SH-SY5Y (cell line): ENCODE measurements around the gene DLGAP4.

Source experiments
- GATA2 ChIP-seq: IDR thresholded peaks from 2 replicates; pipeline ENCODE4 v1.6.1; 2011; ENCODE audit warnings: mild to moderate bottlenecking, low read depth, low read length
- GATA3 ChIP-seq: IDR thresholded peaks from 2 replicates; pipeline ENCODE4 v1.6.1; 2011; ENCODE audit warnings: low read depth, mild to moderate bottlenecking, low read length, moderate library complexity

DNA sequence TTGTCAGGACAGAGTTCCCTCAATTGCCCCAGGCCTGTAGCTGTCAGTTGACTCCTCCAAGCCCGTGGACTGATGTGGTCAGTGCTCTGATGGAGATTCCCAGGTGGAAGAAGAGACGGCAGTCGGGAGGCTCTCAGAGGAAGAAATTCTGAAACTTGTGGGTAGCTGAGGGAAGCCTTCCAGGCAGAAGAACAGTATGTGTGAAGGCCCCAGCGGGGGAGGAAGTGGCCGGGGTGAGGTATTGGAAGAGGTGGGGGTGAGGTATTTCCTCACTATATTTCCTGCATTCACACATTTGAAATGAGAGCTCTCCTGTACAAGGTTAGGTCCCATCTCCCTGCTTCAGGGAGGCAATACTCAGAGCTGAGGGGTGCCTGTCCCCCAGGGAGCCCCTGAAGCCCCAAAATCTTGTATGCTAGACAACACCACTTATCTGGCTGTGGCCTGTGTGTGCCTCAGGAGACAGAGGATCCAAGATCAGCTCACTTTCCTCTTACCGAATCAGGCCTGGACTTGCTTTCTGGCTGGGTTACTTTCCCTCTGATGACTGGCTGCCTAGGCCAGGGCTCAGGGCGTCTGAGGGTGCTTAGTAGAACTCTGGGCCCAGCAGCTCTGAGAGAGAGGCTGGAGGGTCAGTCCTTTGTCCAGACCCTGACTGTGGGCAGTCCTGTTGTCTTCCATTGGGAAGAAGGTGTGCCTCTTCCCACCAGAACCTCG, 185.9 kb downstream of the DLGAP4 start:
- no peak for TF ChIP-seq GATA3
- no peak for TF ChIP-seq GATA2
